ENCODE measurements around the gene CHCHD3.

- TF ChIP-seq POLR2AphosphoS5 (IDR thresholded peaks at IDR 0.05; ENCODE audit: borderline replicate concordance, low read depth, low read length) (no peak), EZH2 (IDR thresholded peaks at IDR 0.05) (no peak), FOXP2 (optimal IDR thresholded peaks at IDR 0.05; ENCODE audit: control extremely low read depth, extremely low read length, insufficient read depth) (no peak)
Measured at GRCh38 chr7:132906193-132906835, 175.6 kb downstream of the CHCHD3 start.
